Stimulated activated CD8-positive, alpha-beta memory T cell treated with anti-CD3 and anti-CD28 coated beads, Interleukin-7, amount 100 ng/mL, for 48 hours (primary cell): Measurements from ENCODE around the gene STKLD1.
"Not testable (repeated sequence)": the region's sequence is repeated elsewhere in the genome, so short reads cannot be mapped to it uniquely, and the experiment has no call there.

Source experiments
- DNase-seq, 2 donors: peaks; one replicate each; pipeline ENCODE4 v3.0.0-alpha.2; 2020; ENCODE audit warnings: low read depth in 1 of 2; ENCODE audit errors: extremely low read depth in 1 of 2

The STKLD1 gene

DNA sequence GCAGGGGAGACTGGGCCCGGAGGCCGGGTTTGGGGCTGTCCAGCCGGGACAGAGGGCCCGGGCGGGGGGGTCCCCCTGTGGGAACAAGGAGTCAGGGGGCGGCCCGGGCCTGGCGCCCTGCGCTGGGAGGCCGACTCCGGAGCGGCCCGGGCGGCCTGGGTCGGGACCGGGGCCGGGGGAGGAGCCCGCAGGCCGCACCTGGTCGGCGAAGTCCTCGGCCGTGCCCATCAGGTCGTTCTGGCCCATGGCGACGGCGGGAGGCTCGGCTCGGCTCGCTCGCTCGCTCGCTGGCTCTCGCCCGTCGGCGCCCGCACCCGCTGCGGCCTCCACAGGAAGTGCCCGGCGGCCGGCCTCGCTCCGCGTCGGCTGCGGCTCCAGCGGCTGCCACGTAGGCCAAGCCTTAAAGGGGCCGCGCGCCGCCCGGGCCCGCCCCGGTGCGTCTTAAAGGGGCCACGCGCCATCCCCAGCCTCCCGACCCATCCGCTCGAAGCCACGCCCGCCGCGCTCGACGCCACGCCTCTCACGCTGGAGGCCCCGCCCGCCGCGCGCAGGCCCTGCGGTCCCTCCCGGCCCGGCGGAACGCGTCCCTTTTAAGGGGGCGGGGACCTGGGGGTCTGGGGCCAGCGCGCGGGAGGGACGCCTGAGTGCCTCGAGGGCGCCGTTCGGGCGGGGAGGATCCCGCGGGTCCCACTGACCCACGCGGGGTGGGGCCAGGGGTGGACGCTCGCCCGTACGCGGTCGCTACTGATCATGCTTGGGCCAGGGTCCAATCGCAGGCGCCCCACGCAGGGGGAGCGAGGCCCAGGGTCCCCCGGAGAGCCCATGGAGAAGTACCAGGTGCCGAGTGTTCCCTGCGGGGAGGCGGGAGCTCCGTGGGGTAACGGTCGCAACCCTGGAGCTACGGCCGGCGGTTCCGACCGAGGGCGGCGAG lies at the start of gene STKLD1, which contains the start of gene SURF4:
Gene STKLD1 (plus strand): TSS at position 643 of the 931 bp plus-strand sequence. CDS start 108 bp downstream, at position 751.
Gene SURF4 (minus strand): TSS at position 337 of the 931 bp plus-strand sequence. CDS start 91 bp downstream, at position 246.
- DNase-seq: peak; percentile 85 to 96

GRCh38 chr9:133327021-133327420 lies 49.1 kb upstream of the STKLD1 start:
- not testable (repeated sequence) for DNase-seq

- DNase-seq: no peak
Measured at GRCh38 chr9:133327834-133328484, 48.2 kb upstream of the STKLD1 start.

DNA sequence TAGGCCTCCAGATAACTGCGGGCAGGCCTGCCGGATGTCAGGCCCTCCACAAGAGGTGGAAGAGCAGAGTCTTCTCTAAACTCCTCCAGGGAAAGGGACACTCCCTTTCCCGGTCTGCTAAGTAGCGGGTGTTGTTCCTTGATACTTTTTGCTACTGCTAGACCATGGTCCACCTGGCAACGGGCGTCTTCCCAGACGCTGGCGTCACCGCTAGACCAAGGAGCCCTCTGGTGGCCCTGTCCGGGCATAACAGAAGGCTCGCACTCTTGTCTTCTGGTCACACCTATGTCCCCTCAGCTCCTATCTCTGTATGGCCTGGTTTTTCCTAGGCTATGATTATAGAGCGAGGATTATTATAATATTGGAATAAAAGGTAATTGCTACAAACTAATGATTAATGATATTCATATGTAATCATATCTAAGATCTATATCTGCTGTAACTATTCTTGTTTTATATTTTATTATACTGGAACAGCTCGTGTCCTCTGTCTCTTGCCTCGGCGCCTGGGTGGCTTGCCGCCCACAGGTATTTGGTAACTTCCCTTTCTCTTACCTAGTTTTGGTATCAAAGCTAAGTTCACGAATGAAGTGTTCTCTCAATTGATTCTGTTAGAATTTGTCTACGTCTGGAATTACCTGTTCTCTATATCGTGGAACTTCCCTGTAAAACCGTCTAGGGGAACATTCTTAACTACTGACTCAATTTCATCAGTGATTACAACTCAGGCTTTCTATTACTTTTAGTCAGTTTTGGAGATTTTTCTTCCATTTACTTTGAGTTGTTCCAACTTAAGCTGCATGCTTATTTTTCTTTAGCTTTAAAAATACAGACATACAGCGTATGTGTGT lies 46.6 kb upstream of the STKLD1 start:
- not testable (repeated sequence) for DNase-seq

- DNase-seq: no peak
Measured at GRCh38 chr9:133331221-133331620, 44.9 kb upstream of the STKLD1 start.

GRCh38 chr9:133331641-133332380 lies 44.4 kb upstream of the STKLD1 start:
- no peak for DNase-seq

- no peak for DNase-seq
Measured at GRCh38 chr9:133332381-133332730, 43.8 kb upstream of the STKLD1 start.

DNA sequence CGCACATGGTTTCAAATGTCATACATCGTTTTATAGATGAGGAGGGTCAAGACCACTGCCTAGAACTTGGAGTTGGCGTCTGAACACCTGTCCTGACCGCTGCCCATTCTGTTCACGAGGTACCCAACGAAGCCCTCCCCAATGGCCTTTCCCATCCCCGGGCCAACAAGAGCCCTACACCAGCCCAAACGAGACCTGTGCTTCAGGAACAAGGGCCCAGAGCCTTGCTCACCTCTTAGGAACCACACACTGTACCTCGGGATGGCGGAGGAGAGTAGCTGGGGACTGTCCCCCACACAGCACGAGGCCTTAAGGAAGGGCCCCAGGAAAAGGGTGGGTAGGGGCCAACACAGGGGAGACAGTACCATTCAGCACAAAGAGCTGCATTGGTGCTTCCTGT lies 43.2 kb upstream of the STKLD1 start:
- no peak for DNase-seq

GRCh38 chr9:133333566-133333965 lies 42.6 kb upstream of the STKLD1 start:
- no peak for DNase-seq

GRCh38 chr9:133334161-133334560 lies 42.0 kb upstream of the STKLD1 start:
- no peak for DNase-seq

GRCh38 chr9:133334888-133335287 lies 41.3 kb upstream of the STKLD1 start:
- DNase-seq: not testable (repeated sequence)

GRCh38 chr9:133335924-133336811 lies 40.0 kb upstream of the STKLD1 start, which contains the start of gene SURF6:
Gene SURF6 (minus strand): TSS chr9:133336188. CDS start chr9:133336132, 56 bp downstream.
- DNase-seq: peak; percentile 87 to 91

GRCh38 chr9:133339641-133340040 lies 36.5 kb upstream of the STKLD1 start:
- DNase-seq: no peak

- no peak for DNase-seq
Measured at GRCh38 chr9:133340256-133340655, 35.9 kb upstream of the STKLD1 start.

- DNase-seq: no peak
Measured at GRCh38 chr9:133340916-133341315, 35.2 kb upstream of the STKLD1 start.

DNA sequence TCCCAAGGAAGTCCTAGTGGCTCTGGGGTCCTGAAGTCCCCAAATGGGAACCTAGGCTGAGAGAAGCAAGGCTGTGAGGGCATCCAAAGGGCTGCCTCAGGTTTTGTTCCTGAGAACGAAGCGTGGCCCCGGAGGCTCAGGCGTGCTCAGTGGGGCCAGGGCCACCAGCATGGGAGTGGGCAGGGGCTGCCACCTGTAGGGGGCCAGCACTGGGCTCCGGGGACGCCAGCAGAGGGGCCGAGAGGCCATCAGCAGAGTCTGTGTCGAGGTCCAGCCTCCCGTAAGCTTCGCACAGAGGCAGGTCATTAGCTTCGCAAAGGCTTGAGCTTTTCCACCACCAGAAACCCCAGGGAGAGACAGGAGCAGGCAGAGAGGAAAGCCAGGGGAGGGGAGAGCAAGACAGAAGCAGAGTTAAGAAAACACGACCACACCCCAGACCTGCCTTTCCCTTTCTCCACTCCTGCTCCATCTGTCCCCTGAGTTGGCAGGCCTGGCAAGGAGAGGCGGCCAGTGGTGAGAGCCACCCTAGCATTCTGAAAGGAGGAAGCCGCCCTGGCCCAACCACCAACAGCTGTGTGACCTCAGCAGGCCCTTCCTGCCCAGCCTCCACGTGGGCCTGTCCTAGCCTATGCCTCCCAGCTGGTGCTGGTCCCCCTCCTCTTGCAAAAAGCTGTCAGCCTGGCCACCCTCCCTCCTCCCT lies 34.6 kb upstream of the STKLD1 start:
- no peak for DNase-seq

DNA sequence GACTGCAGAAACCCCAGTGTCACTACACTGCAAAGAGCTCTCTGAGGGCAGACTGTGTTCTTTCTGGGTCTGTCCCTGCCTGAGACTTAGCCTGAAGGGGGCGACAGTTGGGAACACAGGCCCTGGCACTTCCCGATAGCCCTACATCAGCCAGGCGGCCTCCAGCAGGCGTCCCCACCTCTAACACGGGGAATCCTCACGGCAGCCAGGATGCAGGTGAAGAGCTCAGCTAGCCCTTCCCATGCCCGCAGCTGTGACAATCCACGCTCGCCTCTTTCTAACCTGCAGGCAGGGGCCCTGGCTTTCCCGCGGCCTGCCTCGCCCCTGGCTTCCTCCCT lies 34.1 kb upstream of the STKLD1 start:
- DNase-seq: no peak

DNA sequence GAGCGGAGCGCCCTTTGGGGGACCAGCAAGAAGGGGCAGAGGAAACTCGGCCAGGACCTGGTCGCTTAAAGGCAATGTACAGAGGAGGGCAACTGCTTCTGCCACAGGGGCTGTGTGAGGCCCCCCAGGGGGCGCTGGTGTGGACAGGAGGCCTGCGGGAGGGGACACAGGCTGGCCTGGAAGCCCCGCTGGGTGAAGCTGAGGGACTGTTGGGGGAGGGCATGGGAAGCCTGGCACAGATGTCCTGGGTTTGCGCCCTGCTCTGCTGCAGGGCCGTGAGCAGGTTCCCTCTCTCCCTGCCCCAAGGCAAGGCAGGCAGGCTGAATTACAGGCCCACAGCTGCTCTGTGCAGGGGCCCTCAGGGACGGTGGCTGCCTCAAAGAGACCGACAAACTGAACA lies 33.6 kb upstream of the STKLD1 start:
- no peak for DNase-seq

- DNase-seq: no peak
Measured at GRCh38 chr9:133344071-133344470, 32.1 kb upstream of the STKLD1 start.
